Measurements from ENCODE around the gene POLR3E. TPM values are rescaled to one million over a fixed set of nuclear protein-coding genes. Genes with fewer than 3 reads are reported as not detected.
A peak's percentile ranks its signal among the peaks of the same experiment; 100 is the strongest.

Gene POLR3E, protein sequence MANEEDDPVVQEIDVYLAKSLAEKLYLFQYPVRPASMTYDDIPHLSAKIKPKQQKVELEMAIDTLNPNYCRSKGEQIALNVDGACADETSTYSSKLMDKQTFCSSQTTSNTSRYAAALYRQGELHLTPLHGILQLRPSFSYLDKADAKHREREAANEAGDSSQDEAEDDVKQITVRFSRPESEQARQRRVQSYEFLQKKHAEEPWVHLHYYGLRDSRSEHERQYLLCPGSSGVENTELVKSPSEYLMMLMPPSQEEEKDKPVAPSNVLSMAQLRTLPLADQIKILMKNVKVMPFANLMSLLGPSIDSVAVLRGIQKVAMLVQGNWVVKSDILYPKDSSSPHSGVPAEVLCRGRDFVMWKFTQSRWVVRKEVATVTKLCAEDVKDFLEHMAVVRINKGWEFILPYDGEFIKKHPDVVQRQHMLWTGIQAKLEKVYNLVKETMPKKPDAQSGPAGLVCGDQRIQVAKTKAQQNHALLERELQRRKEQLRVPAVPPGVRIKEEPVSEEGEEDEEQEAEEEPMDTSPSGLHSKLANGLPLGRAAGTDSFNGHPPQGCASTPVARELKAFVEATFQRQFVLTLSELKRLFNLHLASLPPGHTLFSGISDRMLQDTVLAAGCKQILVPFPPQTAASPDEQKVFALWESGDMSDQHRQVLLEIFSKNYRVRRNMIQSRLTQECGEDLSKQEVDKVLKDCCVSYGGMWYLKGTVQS
- total RNA-seq (10 to 100 TPM; 29.2 to 44.3 TPM), polyA plus RNA-seq (ENCODE audit: insufficient read length in 6 of 6) (10 to 100 TPM; 47.0 to 61.2 (median 54.3) TPM)
- long read RNA-seq, donor 1, full-length matches to known transcripts: 23 of 23 reads
- long read RNA-seq, donor 1, partial matches to known transcripts: 0 of 23 reads
- long read RNA-seq, donor 1, other reads (novel, unspliced or antisense): 0 of 23 reads
- long read RNA-seq, donor 2, full-length matches to known transcripts: 10 of 10 reads
- long read RNA-seq, donor 2, partial matches to known transcripts: 0 of 10 reads
- long read RNA-seq, donor 2, other reads (novel, unspliced or antisense): 0 of 10 reads
- long read RNA-seq, donor 3, transcript POLR3E-213 (2 exons, 1,549 nt): major isoform, 5 of 11 reads
- long read RNA-seq, donor 3, partial matches to known transcripts: 0 of 11 reads
- long read RNA-seq, donor 3, other reads (novel, unspliced or antisense): 0 of 11 reads
- long read RNA-seq, donor 4, partial matches to known transcripts: 1 of 8 reads
- long read RNA-seq, donor 4, other reads (novel, unspliced or antisense): 2 of 8 reads
- long read RNA-seq, donor 5, transcript POLR3E-213 (2 exons, 1,549 nt): major isoform, 6 of 12 reads
- long read RNA-seq, donor 5, partial matches to known transcripts: 0 of 12 reads
- long read RNA-seq, donor 5, other reads (novel, unspliced or antisense): 0 of 12 reads
- long read RNA-seq, donor 6, transcript POLR3E-201 (21 exons, 3,697 nt): major isoform, 5 of 7 reads
- long read RNA-seq, donor 6, partial matches to known transcripts: 0 of 7 reads
- long read RNA-seq, donor 6, other reads (novel, unspliced or antisense): 0 of 7 reads
- long read RNA-seq, donor 7, full-length matches to known transcripts: 10 of 10 reads
- long read RNA-seq, donor 7, partial matches to known transcripts: 0 of 10 reads
- long read RNA-seq, donor 7, other reads (novel, unspliced or antisense): 0 of 10 reads
- long read RNA-seq, donor 8, transcript POLR3E-213 (2 exons, 1,549 nt): major isoform, 18 of 28 reads
- long read RNA-seq, donor 8, partial matches to known transcripts: 8 of 28 reads
- long read RNA-seq, donor 8, other reads (novel, unspliced or antisense): 0 of 28 reads
- long read RNA-seq, donor 9: 0 reads
- long read RNA-seq, donor 10, partial matches to known transcripts: 0 of 2 reads
- long read RNA-seq, donor 10, other reads (novel, unspliced or antisense): 1 of 2 reads
- long read RNA-seq, donor 11: 0 reads
- long read RNA-seq, donor 12, full-length matches to known transcripts: 11 of 11 reads
- long read RNA-seq, donor 12, partial matches to known transcripts: 0 of 11 reads
- long read RNA-seq, donor 12, other reads (novel, unspliced or antisense): 0 of 11 reads

DNA sequence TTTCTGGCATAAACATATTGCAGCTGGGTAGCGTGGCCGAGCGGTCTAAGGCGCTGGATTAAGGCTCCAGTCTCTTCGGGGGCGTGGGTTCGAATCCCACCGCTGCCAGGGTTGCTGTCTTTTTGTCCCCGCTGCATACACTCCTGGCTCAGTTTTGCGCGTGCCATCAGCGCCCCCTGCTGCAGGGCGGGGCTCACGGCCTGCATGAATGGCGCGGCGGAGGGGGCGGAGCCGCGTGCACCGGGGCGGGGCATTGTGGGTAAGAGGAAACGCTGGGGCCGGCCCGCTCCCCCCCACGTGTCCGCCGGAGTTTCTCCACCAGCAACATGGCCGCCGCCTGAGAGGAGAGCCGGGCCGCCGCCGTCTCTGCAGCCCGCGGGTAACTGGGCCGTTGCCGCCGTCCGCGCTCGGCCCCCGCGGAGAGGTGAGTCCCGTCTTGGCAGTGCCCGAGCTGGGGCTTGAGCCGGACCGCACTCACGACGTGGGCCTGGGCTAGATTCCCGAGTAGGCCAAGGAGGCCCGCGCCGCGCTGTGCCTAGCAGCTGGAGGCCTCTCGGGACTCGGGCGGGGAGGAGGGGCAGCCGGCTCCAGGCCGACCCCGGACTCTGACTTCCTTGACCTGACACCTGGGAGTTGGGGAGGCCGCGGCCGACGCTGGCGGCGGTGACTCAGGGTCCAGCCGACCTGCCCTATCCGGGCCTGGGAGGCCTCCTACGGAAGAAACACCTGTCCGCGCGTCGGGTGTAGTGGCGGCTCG lies at the start of gene POLR3E:
Gene POLR3E, plus strand, starts transcription at position 296 of the 757 bp plus-strand sequence. CDS start 5,560 bp downstream, outside the sequence.
- H3K27me3 ChIP-seq: no peaks in the 10 kb centered on the region
- peak; percentile 98 for ATAC-seq
- intact Hi-C loops (cut with DNase I): loop anchor here in 1 of 2 donors (5.0 kb wide), 1 partner anchor 100 kb away; no protein-coding TSS in a partner anchor

DNA sequence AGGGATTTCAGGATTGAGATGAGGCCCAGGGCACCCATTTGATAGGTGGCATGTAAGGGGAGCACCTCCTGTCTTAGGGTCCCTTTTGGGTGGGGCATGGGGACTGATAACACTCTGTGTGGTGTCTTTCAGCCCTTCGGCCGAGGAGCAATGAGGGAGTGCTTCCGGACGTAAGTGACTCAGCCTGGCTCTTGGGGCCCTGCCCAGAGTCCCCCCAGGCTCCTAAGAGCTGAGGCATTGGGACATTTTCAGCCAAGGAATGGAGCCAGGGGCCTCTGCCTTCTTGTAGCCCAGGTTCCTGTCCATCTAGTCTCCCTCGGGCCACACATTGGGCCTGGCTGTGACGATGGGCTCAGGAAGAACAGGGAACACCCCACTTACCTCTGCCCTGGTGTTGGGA lies 46.7 kb upstream of the POLR3E start:
- H3K36me3 ChIP-seq: peaks cover 0 to 80% of the 10 kb centered on the region in 2 donors
- intact Hi-C loops (cut with DNase I): no loop called here
- H3K4me1 ChIP-seq: no peaks in the 10 kb centered on the region
- no peak overlapping the region for H3K4me3 ChIP-seq
- H3K9me3 ChIP-seq: peaks cover 0 to 8% of the 10 kb centered on the region in 2 donors
- TF ChIP-seq, protein P1, sequence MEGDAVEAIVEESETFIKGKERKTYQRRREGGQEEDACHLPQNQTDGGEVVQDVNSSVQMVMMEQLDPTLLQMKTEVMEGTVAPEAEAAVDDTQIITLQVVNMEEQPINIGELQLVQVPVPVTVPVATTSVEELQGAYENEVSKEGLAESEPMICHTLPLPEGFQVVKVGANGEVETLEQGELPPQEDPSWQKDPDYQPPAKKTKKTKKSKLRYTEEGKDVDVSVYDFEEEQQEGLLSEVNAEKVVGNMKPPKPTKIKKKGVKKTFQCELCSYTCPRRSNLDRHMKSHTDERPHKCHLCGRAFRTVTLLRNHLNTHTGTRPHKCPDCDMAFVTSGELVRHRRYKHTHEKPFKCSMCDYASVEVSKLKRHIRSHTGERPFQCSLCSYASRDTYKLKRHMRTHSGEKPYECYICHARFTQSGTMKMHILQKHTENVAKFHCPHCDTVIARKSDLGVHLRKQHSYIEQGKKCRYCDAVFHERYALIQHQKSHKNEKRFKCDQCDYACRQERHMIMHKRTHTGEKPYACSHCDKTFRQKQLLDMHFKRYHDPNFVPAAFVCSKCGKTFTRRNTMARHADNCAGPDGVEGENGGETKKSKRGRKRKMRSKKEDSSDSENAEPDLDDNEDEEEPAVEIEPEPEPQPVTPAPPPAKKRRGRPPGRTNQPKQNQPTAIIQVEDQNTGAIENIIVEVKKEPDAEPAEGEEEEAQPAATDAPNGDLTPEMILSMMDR (IDR thresholded peaks at IDR 0.05): no peak
- H3K27ac ChIP-seq: no peak overlapping the region
- ATAC-seq (no peak), DNase-seq (no peak)
- no peaks in the 10 kb centered on the region for H3K27me3 ChIP-seq

More for the DNA sequence above, at the start of gene POLR3E:
- Histone ChIP-seq H3K4me1 (peaks cover 0 to 37% of the 10 kb centered on the region in 2 donors), H3K27ac (peak within 1 kb of the TSS; percentile 86 to 92), H3K36me3 (peaks cover 0 to 12% of the 10 kb centered on the region in 2 donors), H3K9me3 (no peaks in the 10 kb centered on the region), H3K4me3 (peak within 1 kb of the TSS; percentile 84 to 98)
- DNase-seq: peak; percentile 98 to 100 (median 100)
- TF ChIP-seq, protein P1 (IDR thresholded peaks at IDR 0.05): peak; percentile 82 to 97

DNA sequence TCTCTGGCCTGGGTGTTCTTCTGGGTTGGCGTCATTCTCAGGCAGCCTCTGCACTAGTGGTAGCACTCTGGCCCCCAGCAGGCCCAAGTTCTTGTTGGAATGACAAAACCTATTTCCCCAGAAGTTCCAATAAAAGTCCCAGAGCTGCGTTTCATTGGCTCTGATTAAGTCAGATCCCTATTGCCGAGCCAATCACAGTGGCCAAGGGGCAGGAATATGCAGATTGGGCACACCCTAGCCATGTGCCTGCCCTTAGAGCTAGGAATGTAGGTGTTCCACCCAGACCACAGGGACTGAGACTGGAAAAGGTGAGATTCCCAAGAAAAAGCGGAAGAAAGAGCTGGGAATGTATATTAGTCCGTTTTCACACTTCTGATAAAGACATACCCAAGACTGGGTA lies 44.9 kb upstream of the POLR3E start:
- DNase-seq (no peak), ATAC-seq (no peak)
- H3K9me3 ChIP-seq: peaks cover 0 to 11% of the 10 kb centered on the region in 2 donors
- no peak overlapping the region for H3K4me3 ChIP-seq
- no peaks in the 10 kb centered on the region for H3K4me1 ChIP-seq
- H3K27me3 ChIP-seq: no peaks in the 10 kb centered on the region
- peaks cover 0 to 86% of the 10 kb centered on the region in 2 donors for H3K36me3 ChIP-seq
- TF ChIP-seq, protein P1 (IDR thresholded peaks at IDR 0.05): no peak
- intact Hi-C loops (cut with DNase I): no loop called here
- no peak overlapping the region for H3K27ac ChIP-seq
